HUES48 (cell line): ENCODE results near the gene CRY2.

ENCODE experiments used
- H3K27ac ChIP-seq: one replicate; pipeline ENCODE4 v1.7.0; 2013; ENCODE audit warnings: low read depth, low read length, inconsistent platforms
- H3K27me3 ChIP-seq: 2 replicates; pipeline ENCODE4 v1.6.1; 2013; ENCODE audit warnings: mild to moderate bottlenecking, low read length; ENCODE audit not compliant: control insufficient read depth, insufficient read depth
- H3K36me3 ChIP-seq: 2 replicates; pipeline ENCODE4 v1.6.1; 2013; ENCODE audit warnings: low read length; ENCODE audit not compliant: control insufficient read depth, insufficient read depth
- H3K4me1 ChIP-seq: 2 replicates; pipeline ENCODE4 v1.6.1; 2013; ENCODE audit warnings: mild to moderate bottlenecking, low read length; ENCODE audit not compliant: control insufficient read depth, insufficient read depth
- H3K4me3 ChIP-seq: 2 replicates; pipeline ENCODE4 v1.5.1; 2013; ENCODE audit warnings: mild to moderate bottlenecking, low read depth, low read length
- H3K9ac ChIP-seq: 2 replicates; pipeline ENCODE4 v1.6.1; 2013; ENCODE audit warnings: mild to moderate bottlenecking, low read depth, low read length, moderate library complexity
- H3K9me3 ChIP-seq: 2 replicates; pipeline ENCODE4 v1.6.1; 2013; ENCODE audit warnings: low read length; ENCODE audit not compliant: control insufficient read depth, insufficient read depth

The CRY2 gene

GRCh38 chr11:45928535-45929215 is 81.4 kb downstream of the CRY2 start:
- Histone ChIP-seq H3K36me3 (peaks cover 71% of the 10 kb centered on the region), H3K9ac (no peak overlapping the region), H3K27ac (no peak overlapping the region), H3K9me3 (no peaks in the 10 kb centered on the region), H3K4me3 (no peak overlapping the region), H3K27me3 (no peaks in the 10 kb centered on the region), H3K4me1 (no peaks in the 10 kb centered on the region)

GRCh38 chr11:45929486-45930030 is 82.3 kb downstream of the CRY2 start:
- Histone ChIP-seq H3K27me3 (no peaks in the 10 kb centered on the region), H3K9me3 (no peaks in the 10 kb centered on the region), H3K4me3 (no peak overlapping the region), H3K36me3 (peaks cover 74% of the 10 kb centered on the region), H3K27ac (no peak overlapping the region), H3K4me1 (no peaks in the 10 kb centered on the region), H3K9ac (no peak overlapping the region)

DNA sequence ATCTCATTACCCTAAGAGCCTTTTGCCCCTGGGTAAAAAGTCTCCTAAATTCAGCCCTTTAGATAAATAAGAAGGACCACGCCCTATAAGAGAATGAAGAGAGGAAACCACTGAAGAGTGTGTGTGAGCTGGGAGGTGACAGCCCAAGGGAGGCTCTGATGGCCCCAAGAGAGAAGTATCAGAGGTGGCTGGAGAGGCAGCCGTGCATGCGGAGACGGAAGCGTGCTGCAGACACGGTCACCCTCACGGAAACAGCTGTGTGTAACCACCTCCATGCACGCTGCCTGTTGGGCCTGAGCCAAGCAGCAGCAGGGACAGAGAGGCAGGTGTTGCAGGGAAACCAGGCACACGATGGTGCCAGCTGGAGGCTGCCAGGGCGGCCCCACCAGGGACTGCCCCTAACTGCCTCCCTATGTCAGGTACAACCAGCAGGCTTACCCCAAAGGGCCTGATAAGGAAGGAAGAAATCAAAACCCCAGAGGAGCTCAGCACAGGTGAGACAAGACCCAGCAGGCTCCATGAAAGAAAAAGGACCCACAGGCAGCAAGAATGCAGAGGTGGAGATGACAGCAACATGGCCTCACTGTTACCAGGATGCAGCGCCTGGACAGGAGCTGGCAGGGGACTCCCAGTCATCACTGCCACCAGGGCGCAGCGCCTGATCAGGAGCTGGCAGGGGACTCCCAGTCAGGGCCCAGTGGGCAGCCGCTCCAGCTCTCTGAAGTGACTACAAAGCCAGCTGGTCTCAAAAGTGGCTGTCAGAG is 82.9 kb downstream of the CRY2 start:
- no peak overlapping the region for H3K27ac ChIP-seq
- H3K9ac ChIP-seq = no peak overlapping the region
- no peaks in the 10 kb centered on the region for H3K4me1 ChIP-seq
- no peaks in the 10 kb centered on the region for H3K9me3 ChIP-seq
- no peak overlapping the region for H3K4me3 ChIP-seq
- peaks cover 74% of the 10 kb centered on the region for H3K36me3 ChIP-seq
- H3K27me3 ChIP-seq = no peaks in the 10 kb centered on the region

- Histone ChIP-seq H3K9me3 (no peaks in the 10 kb centered on the region), H3K4me1 (no peaks in the 10 kb centered on the region), H3K36me3 (peaks cover 74% of the 10 kb centered on the region), H3K4me3 (no peak overlapping the region), H3K27me3 (no peaks in the 10 kb centered on the region), H3K27ac (no peak overlapping the region), H3K9ac (no peak overlapping the region)
Measured at GRCh38 chr11:45930951-45931570, 83.8 kb downstream of the CRY2 start.

- Histone ChIP-seq H3K27me3 (no peaks in the 10 kb centered on the region), H3K9me3 (no peaks in the 10 kb centered on the region), H3K4me1 (no peaks in the 10 kb centered on the region), H3K27ac (no peak overlapping the region), H3K9ac (no peak overlapping the region), H3K4me3 (no peak overlapping the region), H3K36me3 (peaks cover 68% of the 10 kb centered on the region)
Measured at GRCh38 chr11:45931739-45932138, 84.5 kb downstream of the CRY2 start.

GRCh38 chr11:45932217-45932616 is 84.9 kb downstream of the CRY2 start:
- H3K4me3 ChIP-seq = no peak overlapping the region
- no peaks in the 10 kb centered on the region for H3K27me3 ChIP-seq
- H3K27ac ChIP-seq = no peak overlapping the region
- H3K9me3 ChIP-seq = no peaks in the 10 kb centered on the region
- peaks cover 63% of the 10 kb centered on the region for H3K36me3 ChIP-seq
- no peaks in the 10 kb centered on the region for H3K4me1 ChIP-seq
- no peak overlapping the region for H3K9ac ChIP-seq
